GM19455 (cell line): Measurements from ENCODE around the gene MAGI2.
"Not testable (repeated sequence)": the region's sequence is repeated elsewhere in the genome, so short reads cannot be mapped to it uniquely, and the experiment has no call there.

Source experiments
- ATAC-seq: cut with Tn5 transposase; IDR thresholded peaks from one replicate; pipeline ENCODE4 v1.9.1; 2021; ENCODE audit not compliant: unreplicated experiment

Gene MAGI2

GRCh38 chr7:78265071-78265470 is 1188.4 kb downstream of the MAGI2 start:
- no peak for ATAC-seq

- ATAC-seq, result no peak
These were observed 1189.4 kb downstream of the MAGI2 start for GRCh38 chr7:78264105-78264504.

- no peak for ATAC-seq
These were observed 1191.7 kb downstream of the MAGI2 start for GRCh38 chr7:78261739-78262138.

GRCh38 chr7:78261302-78261701 is 1192.2 kb downstream of the MAGI2 start:
- no peak for ATAC-seq

GRCh38 chr7:78260826-78261225 is 1192.6 kb downstream of the MAGI2 start:
- ATAC-seq, result no peak

- ATAC-seq, result no peak
These were observed 1198.8 kb downstream of the MAGI2 start for GRCh38 chr7:78254726-78255055.

- ATAC-seq, result no peak
These were observed 1199.4 kb downstream of the MAGI2 start for GRCh38 chr7:78253850-78254725.

GRCh38 chr7:78248867-78249266 is 1204.6 kb downstream of the MAGI2 start:
- ATAC-seq, result no peak

- no peak for ATAC-seq
These were observed 1205.4 kb downstream of the MAGI2 start for GRCh38 chr7:78247910-78248689.

GRCh38 chr7:78240179-78240578 is 1213.3 kb downstream of the MAGI2 start:
- ATAC-seq, result not testable (repeated sequence)

GRCh38 chr7:78234634-78235033 is 1218.8 kb downstream of the MAGI2 start:
- no peak for ATAC-seq

- ATAC-seq, result no peak
These were observed 1220.7 kb downstream of the MAGI2 start for GRCh38 chr7:78232806-78233205.

GRCh38 chr7:78226059-78226719 is 1227.3 kb downstream of the MAGI2 start:
- no peak for ATAC-seq

GRCh38 chr7:78225534-78225933 is 1227.9 kb downstream of the MAGI2 start:
- ATAC-seq, result no peak

- no peak for ATAC-seq
These were observed 1228.5 kb downstream of the MAGI2 start for GRCh38 chr7:78224923-78225322.

GRCh38 chr7:78223598-78223997 is 1229.9 kb downstream of the MAGI2 start:
- no peak for ATAC-seq

- ATAC-seq, result no peak
These were observed 1231.3 kb downstream of the MAGI2 start for GRCh38 chr7:78222001-78222751.

- ATAC-seq, result no peak
These were observed 1232.7 kb downstream of the MAGI2 start for GRCh38 chr7:78220754-78221153.

GRCh38 chr7:78218876-78219275 is 1234.6 kb downstream of the MAGI2 start:
- no peak for ATAC-seq

- ATAC-seq, result no peak
These were observed 1235.4 kb downstream of the MAGI2 start for GRCh38 chr7:78218051-78218450.

GRCh38 chr7:78215199-78215598 is 1238.3 kb downstream of the MAGI2 start:
- no peak for ATAC-seq
